HG03442 (cell line): Measurements from ENCODE around the gene PPARG.

Experiments used
- ATAC-seq: cut with Tn5 transposase; IDR thresholded peaks from one replicate; pipeline ENCODE4 v1.9.1; 2021; ENCODE audit warnings: mild to moderate bottlenecking, moderate library complexity; ENCODE audit not compliant: unreplicated experiment

PPARG gene

GRCh38 chr3:12308517-12308916 is 19.6 kb downstream of the PPARG start:
- no peak for ATAC-seq

GRCh38 chr3:12309716-12310115 is 20.8 kb downstream of the PPARG start:
- ATAC-seq = no peak

GRCh38 chr3:12312010-12312409 is 23.1 kb downstream of the PPARG start:
- no peak for ATAC-seq

- ATAC-seq = no peak
Measured at GRCh38 chr3:12313519-12313918, 24.6 kb downstream of the PPARG start.

- ATAC-seq = no peak
Measured at GRCh38 chr3:12316253-12316652, 27.4 kb downstream of the PPARG start.

- no peak for ATAC-seq
Measured at GRCh38 chr3:12316729-12317351, 28.0 kb downstream of the PPARG start.

GRCh38 chr3:12317914-12318313 is 29.0 kb downstream of the PPARG start:
- no peak for ATAC-seq

GRCh38 chr3:12318758-12319621 is 30.1 kb downstream of the PPARG start:
- ATAC-seq = no peak

GRCh38 chr3:12321015-12321414 is 32.1 kb downstream of the PPARG start:
- no peak for ATAC-seq

- ATAC-seq = no peak
Measured at GRCh38 chr3:12323237-12323636, 34.4 kb downstream of the PPARG start.

GRCh38 chr3:12325586-12326515 is 37.0 kb downstream of the PPARG start:
- no peak for ATAC-seq

GRCh38 chr3:12327021-12327420 is 38.2 kb downstream of the PPARG start:
- no peak for ATAC-seq

GRCh38 chr3:12328132-12328836 is 39.4 kb downstream of the PPARG start:
- no peak for ATAC-seq

- no peak for ATAC-seq
Measured at GRCh38 chr3:12328837-12329462, 40.1 kb downstream of the PPARG start.

- ATAC-seq = no peak
Measured at GRCh38 chr3:12334786-12335185, 45.9 kb downstream of the PPARG start.

- no peak for ATAC-seq
Measured at GRCh38 chr3:12335421-12335820, 46.6 kb downstream of the PPARG start.

GRCh38 chr3:12336099-12336498 is 47.2 kb downstream of the PPARG start:
- ATAC-seq = no peak

- no peak for ATAC-seq
Measured at GRCh38 chr3:12338595-12339546, 50.0 kb downstream of the PPARG start.
